HG03460 (cell line): Measurements from ENCODE around the gene A3GALT2.

Experiments used
- ATAC-seq: cut with Tn5 transposase; IDR thresholded peaks from one replicate; pipeline ENCODE4 v1.9.1; 2021; ENCODE audit not compliant: unreplicated experiment

Gene A3GALT2

DNA sequence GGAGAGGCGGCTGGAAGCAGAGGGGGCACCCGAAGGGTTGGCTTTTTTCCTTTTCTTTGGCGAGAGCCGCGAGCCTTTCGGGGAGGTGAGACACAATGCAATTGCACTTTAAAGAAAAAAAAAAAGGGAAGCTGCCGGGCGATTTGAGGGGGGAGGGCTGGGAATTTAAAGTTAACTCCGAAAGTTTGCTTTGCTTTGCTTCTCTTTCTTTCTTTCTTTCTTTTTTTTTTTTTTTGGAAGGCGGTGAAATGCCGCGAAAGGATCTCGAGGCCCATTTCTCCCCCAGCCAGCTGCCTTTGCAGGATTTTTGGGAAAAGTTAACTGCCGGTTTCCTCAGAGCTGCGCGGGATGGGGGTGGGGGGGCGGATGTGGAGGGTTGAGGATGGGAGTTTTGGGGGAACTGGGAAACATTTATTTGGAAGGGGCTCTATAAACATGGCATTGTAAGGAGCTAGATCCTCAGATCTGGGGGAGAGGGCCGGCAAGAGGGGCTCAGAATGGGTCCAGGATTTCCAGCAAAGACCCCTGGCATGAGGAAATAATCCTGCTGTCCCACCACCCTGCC is 63.6 kb downstream of the A3GALT2 start:
- ATAC-seq = no peak
